B cell (primary cell): ENCODE measurements around the gene S100G. TPM values are rescaled to one million over a fixed set of nuclear protein-coding genes. Genes with fewer than 3 reads are reported as not detected.

Experiments
- ATAC-seq: fragments of 200-7000 bp; cut with Tn5 transposase; one replicate; pipeline ENCODE4 v1.10.0; 2021; ENCODE audit warnings: low read depth, mild to moderate bottlenecking, moderate number of reproducible peaks, moderate library complexity
- CTCF ChIA-PET: fragments of 350-600 bp; sonication (Branson Sonifier 250); formaldehyde crosslinking; loops from one replicate; lab custom pipeline; 2021; ENCODE audit warnings: antibody characterized with exemption, inconsistent platforms; lab: Charles Lee
- POLR2A ChIA-PET: fragments of 350-600 bp; sonication (Branson Sonifier 250); formaldehyde crosslinking; loops from one replicate; lab custom pipeline; 2021; ENCODE audit warnings: antibody characterized with exemption; lab: Charles Lee
- DNase-seq: peaks from one replicate; pipeline ENCODE4 v3.0.0; 2013
- H2AFZ ChIP-seq: 2 replicates; pipeline ENCODE4 v1.6.1; 2012; ENCODE audit warnings: mild to moderate bottlenecking, low read depth, low read length; ENCODE audit not compliant: insufficient read depth, poor library complexity, severe bottlenecking
- H3K27ac ChIP-seq, 2 donors: 1 replicate in 1 of 2; 2 replicates in 1 of 2; pipeline ENCODE4 v1.5.1; 2012 to 2013; ENCODE audit warnings: low read length in 2 of 2, mild to moderate bottlenecking in 2 of 2, moderate library complexity in 1 of 2
- H3K27me3 ChIP-seq, 4 experiments: fragments of 200-600 bp in 1 of 4; sonication (generic) in 1 of 4; replicated peaks in 1 of 4; 1 replicate in 2 of 4; 2 replicates in 2 of 4; pipeline versions ENCODE4 v1.6.1 to v1.7.0; 2013 to 2016; ENCODE audit warnings: low read length in 3 of 4, mild to moderate bottlenecking in 2 of 4, mixed read lengths in 1 of 4, moderate library complexity in 1 of 4; ENCODE audit not compliant: insufficient read depth in 4 of 4, control insufficient read depth in 3 of 4; ENCODE audit errors: control extremely low read depth in 1 of 4
- H3K36me3 ChIP-seq, 2 experiments: replicated peaks in 1 of 2; 1 replicate in 1 of 2; 2 replicates in 1 of 2; pipeline versions ENCODE4 v1.6.1 to v1.7.1; 2013; ENCODE audit warnings: low read length in 1 of 2; ENCODE audit not compliant: insufficient read depth in 2 of 2, control insufficient read depth in 1 of 2; ENCODE audit errors: control extremely low read depth in 1 of 2, extremely low read depth in 1 of 2
- H3K4me1 ChIP-seq, 2 donors: fragments of 200-600 bp in 1 of 2; sonication (generic) in 1 of 2; 1 replicate in 1 of 2; 2 replicates in 1 of 2; pipeline versions ENCODE4 v1.5.1 to v1.6.1; 2013 to 2017; ENCODE audit warnings: low read length in 2 of 2; ENCODE audit not compliant: control insufficient read depth in 2 of 2, insufficient read depth in 2 of 2
- H3K4me2 ChIP-seq: replicated peaks from 2 replicates; pipeline ENCODE3; 2012; ENCODE audit warnings: mild to moderate bottlenecking, low read depth, low read length; ENCODE audit not compliant: poor library complexity, severe bottlenecking
- H3K4me3 ChIP-seq, 5 experiments: fragments of 200-600 bp in 1 of 5; sonication (generic) in 1 of 5; 1 replicate in 3 of 5; 2 replicates in 2 of 5; pipeline versions ENCODE4 v1.5.1 to v1.7.0; 2011 to 2016; ENCODE audit warnings: low read length in 4 of 5, mild to moderate bottlenecking in 4 of 5, low read depth in 2 of 5, control low read depth in 1 of 5, moderate library complexity in 1 of 5; ENCODE audit not compliant: insufficient read depth in 1 of 5; ENCODE audit errors: control extremely low read depth in 1 of 5, extremely low read depth in 1 of 5
- H3K79me2 ChIP-seq: fragments of 200-600 bp; sonication (generic); one replicate; pipeline ENCODE4 v1.6.0; 2016; ENCODE audit warnings: low read length; ENCODE audit not compliant: control insufficient read depth, insufficient read depth
- H3K9ac ChIP-seq: fragments of 200-600 bp; sonication (generic); 2 replicates; pipeline ENCODE4 v1.6.1; 2017; ENCODE audit warnings: mild to moderate bottlenecking, low read length, moderate library complexity
- H3K9me3 ChIP-seq, 3 donors: one replicate each; pipeline versions ENCODE4 v1.6.1 to v1.7.1; 2013; ENCODE audit warnings: low read length in 2 of 3; ENCODE audit not compliant: control insufficient read depth in 2 of 3, insufficient read depth in 1 of 3; ENCODE audit errors: control extremely low read depth in 1 of 3
- H4K20me1 ChIP-seq: 2 replicates; pipeline ENCODE4 v1.6.0; 2012; ENCODE audit warnings: mild to moderate bottlenecking, low read length; ENCODE audit not compliant: insufficient read depth, control insufficient read depth, poor library complexity, severe bottlenecking
- H3K27ac Mint-ChIP-seq: one replicate; pipeline ENCODE4 v1.8.0; 2021; ENCODE audit warnings: mixed read lengths
- H3K27me3 Mint-ChIP-seq: one replicate; pipeline ENCODE4 v1.8.0; 2021; ENCODE audit warnings: mixed read lengths
- H3K4me1 Mint-ChIP-seq: one replicate; pipeline ENCODE4 v1.8.0; 2021; ENCODE audit warnings: mixed read lengths
- H3K4me3 Mint-ChIP-seq: one replicate; pipeline ENCODE4 v1.8.0; 2021; ENCODE audit warnings: mixed read lengths
- H3K9me3 Mint-ChIP-seq: one replicate; pipeline ENCODE4 v1.8.0; 2022; ENCODE audit warnings: mixed read lengths; ENCODE audit not compliant: insufficient read depth
- EZH2 ChIP-seq: IDR thresholded peaks from 2 replicates; pipeline ENCODE4 v1.6.1; 2012; ENCODE audit warnings: borderline replicate concordance, low read depth, mild to moderate bottlenecking, moderate library complexity, low read length; ENCODE audit not compliant: insufficient read depth, poor library complexity, severe bottlenecking
- WGBS: methylation state at CpG from one replicate; pipeline ENCODE4 v1.1.5; 2013; ENCODE audit warnings: missing lambda C conversion rate; ENCODE audit not compliant: insufficient coverage; 5-methylcytosine and 5-hydroxymethylcytosine counted together
- intact Hi-C: fragments of 100-400 bp; cut with micrococcal nuclease; formaldehyde crosslinking; loops from one replicate; pipeline ENCODE4 v1.10.0; 2022
- polyA plus RNA-seq: library from polyadenylated mRNA; depleted of rRNA; stranded (reverse); fragments of >200 nt; gene quantifications from 2 replicates; pipeline ENCODE4 v1.2.3, GENCODE V29; 2012
- total RNA-seq, 2 donors: library from RNA; stranded (reverse); fragments of 120-200 nt in 1 of 2; gene quantifications; 1 replicate in 1 of 2; 2 replicates in 1 of 2; pipeline versions ENCODE4 v1.2.3 to v1.2.4, GENCODE V29; 2013 to 2022
- TF ChIP-seq, protein P1 (sequence below): fragments of 200-600 bp; IDR thresholded peaks from one replicate; pipeline ENCODE4 v1.8.0; 2022; ENCODE audit warnings: antibody characterized with exemption, mild to moderate bottlenecking

The S100G gene
- total and polyA plus RNA-seq, 2 donors (not counting 1 experiment from before 2014, with no cell fraction given): not detected

- Histone ChIP-seq H4K20me1 (no peaks in the 10 kb centered on the region), H3K36me3 (no peaks in the 10 kb centered on the region), H3K4me2 (no peak overlapping the region), H3K79me2 (no peaks in the 10 kb centered on the region), H3K9ac (no peak overlapping the region), H3K27ac (no peak overlapping the region), H3K9me3 (no peaks in the 10 kb centered on the region), H3K4me1 (no peaks in the 10 kb centered on the region), H3K4me3 (no peak overlapping the region), H3K27me3 (no peaks in the 10 kb centered on the region), H2AFZ (no peak overlapping the region)
- no peak for DNase-seq
- TF ChIP-seq, protein P1, sequence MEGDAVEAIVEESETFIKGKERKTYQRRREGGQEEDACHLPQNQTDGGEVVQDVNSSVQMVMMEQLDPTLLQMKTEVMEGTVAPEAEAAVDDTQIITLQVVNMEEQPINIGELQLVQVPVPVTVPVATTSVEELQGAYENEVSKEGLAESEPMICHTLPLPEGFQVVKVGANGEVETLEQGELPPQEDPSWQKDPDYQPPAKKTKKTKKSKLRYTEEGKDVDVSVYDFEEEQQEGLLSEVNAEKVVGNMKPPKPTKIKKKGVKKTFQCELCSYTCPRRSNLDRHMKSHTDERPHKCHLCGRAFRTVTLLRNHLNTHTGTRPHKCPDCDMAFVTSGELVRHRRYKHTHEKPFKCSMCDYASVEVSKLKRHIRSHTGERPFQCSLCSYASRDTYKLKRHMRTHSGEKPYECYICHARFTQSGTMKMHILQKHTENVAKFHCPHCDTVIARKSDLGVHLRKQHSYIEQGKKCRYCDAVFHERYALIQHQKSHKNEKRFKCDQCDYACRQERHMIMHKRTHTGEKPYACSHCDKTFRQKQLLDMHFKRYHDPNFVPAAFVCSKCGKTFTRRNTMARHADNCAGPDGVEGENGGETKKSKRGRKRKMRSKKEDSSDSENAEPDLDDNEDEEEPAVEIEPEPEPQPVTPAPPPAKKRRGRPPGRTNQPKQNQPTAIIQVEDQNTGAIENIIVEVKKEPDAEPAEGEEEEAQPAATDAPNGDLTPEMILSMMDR: no peak
- no peak for TF ChIP-seq EZH2
- H3K4me1 Mint-ChIP-seq: no peaks in the 10 kb centered on the region
- ChIA-PET POLR2A (no interaction called here), CTCF (no interaction called here)
- H3K9me3 Mint-ChIP-seq: no peaks in the 10 kb centered on the region
- no peak for ATAC-seq
- WGBS: no CpG with 5 or more reads among the region's 4 CpGs
- no peaks in the 10 kb centered on the region for H3K27me3 Mint-ChIP-seq
- H3K27ac Mint-ChIP-seq: no peak overlapping the region
- no peak overlapping the region for H3K4me3 Mint-ChIP-seq
- intact Hi-C loops: no loop called here
These were observed 16.6 kb downstream of the S100G start for GRCh38 chrX:16666541-16666940.

DNA sequence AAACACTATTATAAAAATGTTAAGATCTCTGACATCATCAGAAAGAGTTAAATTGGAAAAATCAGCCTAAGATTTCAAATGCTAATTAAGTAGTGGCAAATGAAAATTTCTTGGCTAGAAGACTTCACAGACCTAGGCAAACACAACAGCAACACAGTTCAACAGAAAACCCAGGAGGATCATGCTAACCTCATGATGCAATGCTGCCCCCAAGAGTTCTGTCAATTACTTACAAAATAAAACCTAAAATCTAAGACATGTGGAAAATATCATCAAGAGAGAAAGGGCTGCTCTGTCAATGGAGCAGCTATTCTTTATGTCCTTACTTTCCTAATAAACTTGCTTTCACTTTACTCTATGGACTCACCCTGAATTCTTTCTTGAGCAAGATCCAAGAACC is 21.0 kb downstream of the S100G start:
- H3K4me1 ChIP-seq: no peaks in the 10 kb centered on the region
- H3K9me3 Mint-ChIP-seq: no peaks in the 10 kb centered on the region
- no peaks in the 10 kb centered on the region for H4K20me1 ChIP-seq
- H3K9ac ChIP-seq: no peak overlapping the region
- H3K4me3 ChIP-seq: no peak overlapping the region
- TF ChIP-seq, protein P1: no peak
- no peak for TF ChIP-seq EZH2
- H3K79me2 ChIP-seq: no peaks in the 10 kb centered on the region
- ChIA-PET CTCF (interaction anchor here (1.1 kb wide), 1 partner anchor 16 kb away, joined by 3 read pairs; no protein-coding TSS in a partner anchor), POLR2A (no interaction called here)
- H3K27me3 Mint-ChIP-seq: no peaks in the 10 kb centered on the region
- intact Hi-C loops: no loop called here
- no peaks in the 10 kb centered on the region for H3K9me3 ChIP-seq
- no peaks in the 10 kb centered on the region for H3K4me1 Mint-ChIP-seq
- no peaks in the 10 kb centered on the region for H3K36me3 ChIP-seq
- H3K4me2 ChIP-seq: no peak overlapping the region
- no peak overlapping the region for H3K27ac ChIP-seq
- H2AFZ ChIP-seq: no peak overlapping the region
- H3K27me3 ChIP-seq: no peaks in the 10 kb centered on the region
- H3K4me3 Mint-ChIP-seq: no peak overlapping the region
- ATAC-seq: no peak
- no peak for DNase-seq
- no peak overlapping the region for H3K27ac Mint-ChIP-seq
